Uterus (tissue), 2 donors: ENCODE results near the gene TBC1D22B.

Experiments used
- CTCF ChIP-seq, 4 experiments: fragments of 200-600 bp in 2 of 4; fragments of 450-650 bp in 2 of 4; sonication (generic) in 2 of 4; IDR thresholded peaks; one replicate each; pipeline ENCODE4 v1.5.1; 2016 to 2019; ENCODE audit warnings: antibody characterized with exemption in 4 of 4, mild to moderate bottlenecking in 2 of 4, moderate library complexity in 1 of 4
- POLR2A ChIP-seq, 2 donors: fragments of 450-650 bp; IDR thresholded peaks; one replicate each; pipeline ENCODE4 v1.6.1; 2016; ENCODE audit warnings: antibody characterized with exemption in 2 of 2, mild to moderate bottlenecking in 1 of 2, moderate library complexity in 1 of 2

DNA sequence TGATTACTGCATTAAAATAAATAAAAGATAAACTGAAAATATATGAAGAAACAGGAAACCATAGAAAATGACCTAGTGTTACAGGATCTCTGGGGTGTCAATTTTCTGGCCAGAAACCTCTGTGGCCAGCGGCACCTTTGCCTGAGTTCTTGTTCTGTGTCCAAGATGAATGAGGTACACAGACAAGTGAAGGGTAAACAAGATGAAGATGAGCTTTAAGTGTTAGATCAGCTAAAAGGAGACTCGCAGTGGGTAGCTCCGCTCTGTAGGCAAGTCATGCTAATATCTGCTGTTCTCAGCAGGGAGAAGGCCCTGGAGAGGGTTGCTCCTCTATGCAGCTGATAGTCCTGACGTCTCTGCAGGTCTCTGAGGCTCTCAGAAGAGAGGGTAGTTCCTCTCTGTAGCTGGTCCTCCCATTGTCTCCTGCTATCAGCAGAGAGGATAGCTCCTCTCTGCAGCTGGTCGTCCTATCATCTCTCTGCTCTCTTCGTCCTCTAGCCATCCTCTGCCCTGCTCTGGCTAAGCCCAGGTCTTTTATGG, 35.9 kb upstream of the TBC1D22B start:
- no peak for TF ChIP-seq CTCF (IDR thresholded peaks at IDR 0.05)
- TF ChIP-seq POLR2A (IDR thresholded peaks at IDR 0.05): no peak
